GM04503 (cell line): Measurements from ENCODE around the gene ABCA5.

Experiments used
- DNase-seq: peaks from one replicate; pipeline ENCODE4 v3.0.0-alpha.2; 2012; ENCODE audit warnings: low read depth

ABCA5 gene

GRCh38 chr17:69254187-69254586, 72.7 kb downstream of the ABCA5 start:
- no peak for DNase-seq

GRCh38 chr17:69250641-69251040, 76.3 kb downstream of the ABCA5 start:
- DNase-seq, result no peak

GRCh38 chr17:69246726-69247375, 80.1 kb downstream of the ABCA5 start:
- no peak for DNase-seq

DNA sequence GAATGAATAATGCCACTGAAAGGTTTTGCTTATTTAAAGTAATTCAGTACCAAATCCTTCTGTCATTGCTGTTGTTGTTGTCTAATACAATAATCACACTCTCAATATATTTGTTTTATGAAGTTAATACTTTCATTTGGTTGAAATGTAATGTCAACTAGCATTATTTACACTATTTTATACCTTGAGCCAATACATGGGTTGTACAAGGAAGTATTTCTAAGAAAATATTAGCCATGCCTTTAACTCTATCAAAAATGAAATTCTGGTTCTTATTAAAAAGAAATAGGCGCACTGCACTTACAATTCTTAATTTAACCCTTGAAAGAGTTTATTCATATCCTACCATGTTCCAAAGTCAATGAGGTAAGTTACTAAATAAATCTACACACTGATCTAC, 80.7 kb downstream of the ABCA5 start:
- DNase-seq, result no peak

DNA sequence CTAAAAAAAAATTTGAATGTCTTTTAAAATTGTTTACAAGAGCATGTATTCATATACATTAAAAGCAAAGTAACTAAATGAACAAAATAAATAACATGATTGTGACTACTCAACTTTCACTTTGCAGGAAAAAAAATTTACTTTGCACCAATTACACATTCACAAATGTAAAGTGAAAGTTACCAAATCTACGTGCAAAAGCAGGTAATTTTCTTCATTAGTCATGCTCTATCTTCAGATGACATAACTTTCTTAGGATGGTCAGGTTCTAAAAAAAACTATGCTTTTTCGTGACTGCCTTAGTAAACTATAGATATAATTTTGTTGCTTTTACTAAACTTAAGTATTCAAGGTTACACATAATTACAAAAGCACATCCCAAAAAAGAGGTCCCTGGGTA, 81.3 kb downstream of the ABCA5 start:
- no peak for DNase-seq

- DNase-seq, result no peak
Measured at GRCh38 chr17:69239611-69240600, 87.0 kb downstream of the ABCA5 start.

GRCh38 chr17:69236946-69237345, 90.0 kb downstream of the ABCA5 start:
- DNase-seq, result no peak

DNA sequence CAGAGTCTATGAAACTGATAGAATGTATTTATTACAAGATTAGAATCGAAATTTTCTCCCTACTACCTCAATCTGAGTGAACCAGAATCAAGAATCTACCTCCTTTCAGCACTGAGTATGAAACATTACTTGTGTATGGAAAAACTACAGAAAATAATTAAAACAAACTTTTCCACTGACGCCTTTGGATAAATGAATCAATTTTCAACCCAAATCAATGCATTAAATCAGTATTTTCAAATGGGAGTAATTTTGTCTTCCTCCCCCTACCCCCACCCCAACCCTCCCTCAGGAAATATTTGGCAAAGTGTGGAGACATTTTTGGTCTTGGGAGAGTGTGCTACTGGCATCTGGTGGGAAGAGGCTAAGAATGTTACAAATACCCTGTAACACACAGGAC, 90.5 kb downstream of the ABCA5 start:
- no peak for DNase-seq

GRCh38 chr17:69235338-69236058, 91.4 kb downstream of the ABCA5 start:
- no peak for DNase-seq

DNA sequence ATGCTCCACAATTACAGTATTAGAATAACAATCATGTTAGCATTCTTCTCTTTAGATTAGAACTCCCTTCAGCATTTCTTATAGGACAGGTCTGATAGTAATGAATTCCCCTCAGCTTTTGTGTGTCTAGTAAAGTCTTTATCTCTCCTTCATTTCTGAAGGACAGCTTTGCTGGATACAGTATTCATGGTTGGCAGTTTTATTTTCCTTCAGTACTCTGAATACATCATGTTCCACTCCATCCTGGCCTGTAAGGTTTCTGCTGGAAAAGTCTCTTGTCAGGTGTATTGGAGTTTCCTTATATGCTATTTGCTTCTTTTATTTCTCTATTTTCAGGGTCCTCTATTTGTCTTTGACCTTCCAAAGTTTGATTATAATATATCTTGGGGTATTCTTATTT, 94.3 kb downstream of the ABCA5 start:
- DNase-seq, result no peak

DNA sequence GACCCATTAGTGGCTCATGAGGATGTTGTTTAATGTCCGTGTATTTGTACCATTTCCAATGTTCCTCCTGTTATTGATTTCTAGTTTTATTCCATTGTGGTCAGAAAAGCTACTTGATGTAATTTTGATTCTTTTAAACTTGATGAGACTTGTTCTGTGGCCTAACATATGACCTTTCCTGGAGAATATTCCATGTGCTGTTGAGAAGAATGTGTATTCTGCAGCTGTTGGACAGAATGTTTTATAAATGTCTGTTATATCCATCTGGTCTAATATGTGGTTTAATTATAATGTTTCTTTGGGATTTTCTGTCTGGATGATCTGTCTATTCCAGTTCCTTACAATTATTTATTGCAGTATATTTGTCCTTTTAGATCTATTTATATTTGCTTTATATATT, 95.4 kb downstream of the ABCA5 start:
- DNase-seq, result no peak

DNA sequence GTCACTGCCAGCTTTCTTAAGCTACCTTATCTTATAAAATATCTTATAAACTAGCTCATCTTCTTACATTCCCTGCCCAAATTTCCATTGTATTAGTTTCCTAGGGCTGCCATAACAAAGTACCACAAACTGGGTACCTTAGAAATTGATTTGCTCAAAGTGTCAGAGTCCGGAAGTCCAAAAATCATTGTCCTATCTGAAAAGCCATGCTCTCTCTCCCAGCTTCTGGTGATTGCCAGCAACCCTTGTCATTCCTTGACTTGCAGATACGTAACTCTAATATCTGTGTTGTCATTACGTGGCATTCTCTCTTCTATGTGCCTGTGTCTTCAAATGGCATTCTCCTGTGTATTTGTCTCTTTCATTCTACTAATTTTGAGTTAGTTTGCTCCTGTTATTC, 96.0 kb downstream of the ABCA5 start:
- no peak for DNase-seq

DNA sequence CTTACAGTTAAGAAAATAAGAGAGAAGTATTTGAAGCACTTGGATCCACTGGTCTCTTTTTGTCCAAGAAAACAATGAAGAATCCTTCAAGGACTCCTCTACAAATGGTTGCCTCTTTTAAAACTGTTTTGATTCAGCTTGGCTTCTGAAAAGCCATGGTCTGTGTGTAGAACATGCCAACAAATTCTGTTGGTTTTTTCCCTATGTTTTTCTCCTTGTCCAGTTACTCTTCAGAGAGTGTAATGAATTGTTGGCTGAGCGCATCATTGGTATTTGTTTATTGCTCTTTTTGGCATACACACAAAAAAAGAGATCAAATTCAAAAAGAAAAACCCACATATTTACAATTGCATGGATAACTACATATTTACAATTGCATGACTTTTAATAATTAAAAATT, 98.4 kb downstream of the ABCA5 start, which contains the start of gene ABCA10:
ABCA10 (minus strand) TSS at position 249 of the 400 bp plus-strand sequence. CDS start 3,466 bp downstream, outside the sequence.
- no peak for DNase-seq

- no peak for DNase-seq
Measured at GRCh38 chr17:69228018-69228417, 98.9 kb downstream of the ABCA5 start.

- DNase-seq, result no peak
Measured at GRCh38 chr17:69227541-69227940, 99.4 kb downstream of the ABCA5 start.

DNA sequence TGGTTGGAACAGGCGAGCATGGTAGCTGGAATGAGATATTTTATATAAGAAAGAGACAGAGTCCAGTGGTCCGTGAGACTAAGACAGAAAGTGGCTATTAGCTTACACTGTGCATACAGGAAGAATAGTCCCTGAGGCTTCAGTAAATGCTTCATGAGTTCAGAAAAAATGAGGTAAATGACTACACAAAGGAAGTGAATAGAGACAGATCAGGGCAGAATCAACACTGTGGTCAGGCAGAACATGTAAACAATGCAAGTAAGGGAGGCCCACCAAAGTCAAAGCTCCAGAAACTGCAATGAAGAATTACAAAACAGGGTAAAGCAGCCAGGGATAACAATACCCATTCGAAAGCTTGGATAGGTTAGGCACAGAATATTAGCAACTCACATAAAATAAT, 103.1 kb downstream of the ABCA5 start:
- no peak for DNase-seq

DNA sequence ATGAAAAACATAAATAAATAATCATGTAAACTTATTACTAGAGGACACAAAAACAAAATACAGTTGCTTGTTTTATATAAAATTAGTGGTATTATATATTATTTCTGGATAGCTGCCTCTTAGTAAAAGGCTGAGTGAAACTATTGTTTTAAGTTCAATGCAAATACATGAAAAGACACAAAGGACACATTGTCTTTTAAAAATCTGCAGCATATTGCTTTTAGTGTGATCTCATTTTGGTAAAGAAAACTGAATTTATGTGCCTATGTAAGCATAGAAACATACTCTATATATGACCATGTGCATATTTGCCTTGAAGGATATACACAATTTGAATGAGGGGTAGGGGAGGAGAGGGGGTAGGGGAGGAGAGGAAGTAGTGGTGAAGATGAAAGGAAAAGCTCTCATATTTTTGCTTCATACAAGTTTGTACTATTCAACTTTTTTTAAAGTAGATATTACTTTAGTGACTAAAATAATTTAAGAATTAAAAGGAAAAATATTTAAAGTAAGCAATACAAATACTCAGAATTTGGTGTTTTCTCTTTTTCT, 104.2 kb downstream of the ABCA5 start:
- no peak for DNase-seq

- DNase-seq, result no peak
Measured at GRCh38 chr17:69220098-69220497, 106.8 kb downstream of the ABCA5 start.

DNA sequence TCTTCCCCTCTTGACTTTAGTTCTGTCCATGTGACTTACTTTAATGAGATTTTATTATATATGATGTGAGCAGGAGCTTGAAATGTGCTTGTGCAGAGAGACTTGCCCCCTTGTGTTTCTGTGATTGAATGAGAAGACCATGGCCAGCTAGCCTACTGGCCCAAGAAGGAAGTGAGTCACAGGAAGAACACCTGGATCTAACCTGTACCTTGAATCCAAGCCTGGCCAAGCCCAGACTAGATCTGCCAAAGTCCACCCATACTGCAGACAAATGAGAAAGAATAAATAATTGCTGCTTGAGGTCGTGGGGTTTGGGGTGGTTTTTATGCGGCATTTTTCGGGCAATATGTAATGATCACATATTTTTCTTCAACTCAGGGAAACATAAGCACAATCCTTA, 107.9 kb downstream of the ABCA5 start:
- DNase-seq, result no peak

DNA sequence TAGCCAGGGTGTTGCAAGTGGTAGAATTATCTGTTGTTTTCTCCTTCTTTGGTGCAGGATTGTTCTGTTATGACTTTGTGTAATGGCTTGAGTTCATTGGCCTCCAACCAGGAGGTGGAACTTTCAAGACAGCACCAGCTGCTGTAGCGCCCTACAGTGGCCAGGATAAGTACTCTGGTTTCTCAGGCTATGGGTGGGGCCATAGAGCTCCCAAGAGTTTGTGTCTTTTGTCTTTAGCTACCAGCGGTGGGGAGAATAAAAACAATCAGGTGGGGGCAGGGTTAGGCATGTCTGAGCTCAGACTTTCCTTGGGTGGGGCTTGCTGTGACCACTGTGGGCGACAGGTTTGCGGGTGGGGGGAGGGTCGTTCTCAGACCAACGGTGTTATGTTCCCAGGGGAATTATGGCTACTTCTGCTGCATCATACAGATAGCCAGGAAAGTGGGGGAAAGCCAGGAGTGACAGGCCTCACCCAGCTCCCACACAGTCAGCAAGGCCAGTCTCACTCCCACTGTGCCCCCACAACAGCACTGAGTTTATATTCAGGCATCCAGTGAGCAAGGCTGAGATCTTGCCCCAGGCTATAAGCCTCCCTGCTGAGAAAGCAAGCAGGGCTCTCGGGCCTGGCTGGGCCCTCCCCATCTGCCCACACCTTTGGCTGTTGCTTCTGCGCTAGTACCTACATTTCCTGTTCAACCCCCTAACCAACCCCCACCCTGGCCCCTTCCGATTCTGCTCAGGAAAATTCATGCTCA, 113.7 kb downstream of the ABCA5 start:
- DNase-seq, result no peak

- DNase-seq, result no peak
Measured at GRCh38 chr17:69208640-69209039, 118.3 kb downstream of the ABCA5 start.

DNA sequence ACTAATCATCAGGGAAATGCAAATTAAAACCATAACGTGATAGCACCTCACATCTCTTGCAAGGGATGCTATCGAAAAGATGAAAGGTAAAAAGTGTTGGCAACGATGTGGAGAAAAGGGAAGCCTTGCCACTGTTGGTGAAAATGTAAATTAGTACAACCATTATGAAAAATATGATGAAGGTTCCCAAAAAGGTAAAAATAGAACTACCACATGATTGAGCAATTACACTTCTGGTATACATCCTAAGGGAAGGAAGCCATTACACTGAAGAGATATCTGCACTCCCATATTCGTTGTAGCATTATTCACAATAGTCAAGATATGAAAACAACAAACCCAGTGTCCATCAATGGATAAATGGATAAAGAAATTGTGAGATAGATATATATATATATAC, 119.8 kb downstream of the ABCA5 start:
- DNase-seq, result no peak
